Hepatocyte (in vitro differentiated cells): Measurements from ENCODE around the gene HKDC1. TPM values are rescaled to one million over a fixed set of nuclear protein-coding genes. Genes with fewer than 3 reads are reported as not detected.

Experiments used
- DNase-seq: peaks from one replicate; pipeline ENCODE4 v3.0.0-alpha.2; 2016; ENCODE audit warnings: low spot score
- H2AFZ ChIP-seq: fragments of 200-600 bp; sonication (generic); 2 replicates; pipeline ENCODE4 v1.6.0; 2016; ENCODE audit warnings: antibody characterized with exemption, mild to moderate bottlenecking
- H3K27ac ChIP-seq: fragments of 200-600 bp; sonication (generic); 2 replicates; pipeline ENCODE4 v1.5.1; 2016; ENCODE audit warnings: mild to moderate bottlenecking
- H3K27me3 ChIP-seq: fragments of 200-600 bp; sonication (generic); 2 replicates; pipeline ENCODE4 v1.6.1; 2016
- H3K36me3 ChIP-seq: fragments of 200-600 bp; sonication (generic); replicated peaks from 2 replicates; pipeline ENCODE4 v1.5.1; 2016; ENCODE audit warnings: low read depth; ENCODE audit not compliant: insufficient read depth
- H3K4me1 ChIP-seq: fragments of 200-600 bp; sonication (generic); 2 replicates; pipeline ENCODE4 v1.5.1; 2016; ENCODE audit warnings: mild to moderate bottlenecking, moderate library complexity; ENCODE audit not compliant: insufficient read depth
- H3K4me2 ChIP-seq: fragments of 200-600 bp; sonication (generic); 2 replicates; pipeline ENCODE4 v1.6.0; 2016
- H3K4me3 ChIP-seq: fragments of 200-600 bp; sonication (generic); 2 replicates; pipeline ENCODE4 v1.5.1; 2016; ENCODE audit warnings: mild to moderate bottlenecking
- H3K79me2 ChIP-seq: fragments of 200-600 bp; sonication (generic); 2 replicates; pipeline ENCODE4 v1.6.0; 2017; ENCODE audit warnings: mild to moderate bottlenecking
- H3K9me2 ChIP-seq: fragments of 200-600 bp; sonication (generic); replicated peaks from 2 replicates; pipeline ENCODE4 v1.6.0; 2017; ENCODE audit warnings: mild to moderate bottlenecking; ENCODE audit not compliant: insufficient read depth
- H3K9me3 ChIP-seq: fragments of 200-600 bp; sonication (generic); 2 replicates; pipeline ENCODE4 v1.5.1; 2016; ENCODE audit warnings: low read depth, mild to moderate bottlenecking
- H4K20me1 ChIP-seq: fragments of 200-600 bp; sonication (generic); 2 replicates; pipeline ENCODE4 v1.6.0; 2016; ENCODE audit warnings: mild to moderate bottlenecking; ENCODE audit not compliant: insufficient read depth, poor library complexity, severe bottlenecking
- CTCF ChIP-seq: fragments of 200-600 bp; sonication (generic); IDR thresholded peaks from 2 replicates; pipeline ENCODE4 v1.5.1; 2016; ENCODE audit warnings: antibody characterized with exemption, mild to moderate bottlenecking; ENCODE audit not compliant: poor library complexity
- EZH2 ChIP-seq: fragments of 200-600 bp; sonication (generic); IDR thresholded peaks from 2 replicates; pipeline ENCODE4 v1.6.1; 2016; ENCODE audit warnings: antibody characterized with exemption, mild to moderate bottlenecking, borderline replicate concordance
- EZH2phosphoT487 ChIP-seq: fragments of 200-600 bp; sonication (generic); IDR thresholded peaks from one replicate; pipeline ENCODE4 v1.6.1; 2018; ENCODE audit warnings: antibody characterized with exemption, mild to moderate bottlenecking, low read depth, moderate library complexity; ENCODE audit not compliant: unreplicated experiment, severe bottlenecking
- WGBS: methylation state at CpG from one replicate; pipeline ENCODE4 v1.1.6; 2016; ENCODE audit warnings: low lambda C conversion rate; ENCODE audit errors: missing lambda C conversion rate; 5-methylcytosine and 5-hydroxymethylcytosine counted together
- polyA plus RNA-seq: library from polyadenylated mRNA; unstranded; fragments of >200 nt; fragmentation: Nextera tagmentation; extraction: Ambion mirVana; gene quantifications from 2 replicates; pipeline ENCODE4 v1.2.1, GENCODE V29; 2016
- total RNA-seq: library from RNA; depleted of rRNA; stranded (reverse); fragments of >200 nt; gene quantifications from 2 replicates; pipeline ENCODE4 v1.2.3, GENCODE V29; 2014

The HKDC1 gene
- total and polyA plus RNA-seq, 2 experiments from 2014 or later, result 23.6 to 27.9 TPM

- no peak overlapping the region for H3K4me3 ChIP-seq
- H3K36me3 ChIP-seq, result no peaks in the 10 kb centered on the region
- no peaks in the 10 kb centered on the region for H4K20me1 ChIP-seq
- no peaks in the 10 kb centered on the region for H3K9me3 ChIP-seq
- H2AFZ ChIP-seq, result no peak overlapping the region
- DNase-seq, result no peak
- no peak overlapping the region for H3K27ac ChIP-seq
- no peaks in the 10 kb centered on the region for H3K4me1 ChIP-seq
- no peaks in the 10 kb centered on the region for H3K9me2 ChIP-seq
- WGBS, result 87% methylated on average over 3 of the region's 3 CpGs
- no peaks in the 10 kb centered on the region for H3K79me2 ChIP-seq
- H3K4me2 ChIP-seq, result no peak overlapping the region
- no peaks in the 10 kb centered on the region for H3K27me3 ChIP-seq
- TF ChIP-seq CTCF (no peak), EZH2 (no peak), EZH2phosphoT487 (no peak)
These were observed 50.9 kb downstream of the HKDC1 start for GRCh38 chr10:69270990-69271389.

DNA sequence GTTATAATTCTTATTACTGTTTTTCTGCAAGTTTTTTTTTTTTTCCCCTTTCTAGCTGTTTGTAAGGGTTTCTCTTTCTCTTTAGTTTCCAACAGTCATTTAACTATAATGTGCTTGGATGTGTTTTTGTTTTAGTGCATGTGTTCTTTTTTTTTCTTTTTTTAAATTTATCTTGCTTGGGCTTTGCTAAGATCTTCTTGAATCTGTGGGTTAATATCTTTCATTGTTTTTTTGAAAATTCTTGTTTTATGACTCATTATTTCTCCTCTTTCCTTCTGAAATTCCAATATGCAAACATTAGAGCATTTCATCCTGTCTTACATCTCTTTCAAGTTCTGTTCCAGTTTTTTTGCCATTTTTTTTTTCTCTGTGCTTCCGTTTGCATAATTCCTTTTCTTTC, 52.5 kb downstream of the HKDC1 start:
- no peak overlapping the region for H3K4me2 ChIP-seq
- H3K36me3 ChIP-seq, result no peaks in the 10 kb centered on the region
- no peak overlapping the region for H3K27ac ChIP-seq
- H3K9me3 ChIP-seq, result no peaks in the 10 kb centered on the region
- no peaks in the 10 kb centered on the region for H4K20me1 ChIP-seq
- H3K27me3 ChIP-seq, result no peaks in the 10 kb centered on the region
- WGBS, result 100% methylated on average over 1 of the region's 1 CpG
- H3K9me2 ChIP-seq, result no peaks in the 10 kb centered on the region
- no peak overlapping the region for H2AFZ ChIP-seq
- no peak overlapping the region for H3K4me3 ChIP-seq
- TF ChIP-seq CTCF (no peak), EZH2 (no peak), EZH2phosphoT487 (no peak)
- no peaks in the 10 kb centered on the region for H3K79me2 ChIP-seq
- no peaks in the 10 kb centered on the region for H3K4me1 ChIP-seq
- DNase-seq, result no peak

DNA sequence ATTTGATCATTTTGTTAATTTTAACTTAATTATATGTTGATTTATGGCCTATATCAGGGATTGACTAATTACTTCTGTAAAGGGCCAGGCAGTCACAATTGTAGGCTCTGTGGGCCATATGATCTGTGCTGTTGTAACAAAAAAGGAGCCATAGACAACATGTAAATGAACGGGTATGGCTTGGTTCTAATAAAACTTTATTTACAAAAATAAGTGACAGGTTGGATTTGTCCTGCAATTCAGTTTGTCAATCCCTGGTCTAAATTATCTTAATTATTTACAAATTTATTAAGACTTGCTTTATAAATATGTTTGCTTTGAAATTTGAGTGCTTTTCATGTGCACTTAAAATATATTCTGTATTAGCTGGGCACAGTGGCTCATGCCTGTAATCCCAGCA, 55.3 kb downstream of the HKDC1 start:
- Histone ChIP-seq H3K4me2 (no peak overlapping the region), H2AFZ (no peak overlapping the region), H3K27me3 (no peaks in the 10 kb centered on the region), H4K20me1 (no peaks in the 10 kb centered on the region), H3K79me2 (no peaks in the 10 kb centered on the region), H3K4me1 (no peaks in the 10 kb centered on the region), H3K36me3 (no peaks in the 10 kb centered on the region), H3K9me2 (no peaks in the 10 kb centered on the region), H3K9me3 (no peaks in the 10 kb centered on the region), H3K27ac (no peak overlapping the region), H3K4me3 (no peak overlapping the region)
- TF ChIP-seq CTCF, result no peak
- no peak for TF ChIP-seq EZH2
- no peak for TF ChIP-seq EZH2phosphoT487
- no peak for DNase-seq
- WGBS, result 97% methylated on average over 1 of the region's 1 CpG

- DNase-seq, result no peak
- H3K4me3 ChIP-seq, result no peak overlapping the region
- no peaks in the 10 kb centered on the region for H3K9me2 ChIP-seq
- H3K4me2 ChIP-seq, result no peak overlapping the region
- H3K4me1 ChIP-seq, result no peaks in the 10 kb centered on the region
- no peaks in the 10 kb centered on the region for H3K36me3 ChIP-seq
- 93% methylated on average over 6 of the region's 6 CpGs for WGBS
- no peaks in the 10 kb centered on the region for H3K9me3 ChIP-seq
- H3K27me3 ChIP-seq, result no peaks in the 10 kb centered on the region
- H2AFZ ChIP-seq, result no peak overlapping the region
- no peaks in the 10 kb centered on the region for H3K79me2 ChIP-seq
- H3K27ac ChIP-seq, result no peak overlapping the region
- no peaks in the 10 kb centered on the region for H4K20me1 ChIP-seq
- TF ChIP-seq CTCF (no peak), EZH2phosphoT487 (no peak), EZH2 (no peak)
These were observed 56.4 kb downstream of the HKDC1 start for GRCh38 chr10:69276503-69276902.
